Erythroblast (primary cell): ENCODE results near the gene PTPRN2.

Experiments
- GATA1 ChIP-seq: IDR thresholded peaks from 2 replicates; pipeline ENCODE4 v1.6.1; 2011; ENCODE audit warnings: low read depth, mild to moderate bottlenecking, control low read depth, low read length, moderate library complexity
- POLR2A ChIP-seq: IDR thresholded peaks from 2 replicates; pipeline ENCODE4 v1.6.1; 2011; ENCODE audit warnings: mild to moderate bottlenecking, low read length

DNA sequence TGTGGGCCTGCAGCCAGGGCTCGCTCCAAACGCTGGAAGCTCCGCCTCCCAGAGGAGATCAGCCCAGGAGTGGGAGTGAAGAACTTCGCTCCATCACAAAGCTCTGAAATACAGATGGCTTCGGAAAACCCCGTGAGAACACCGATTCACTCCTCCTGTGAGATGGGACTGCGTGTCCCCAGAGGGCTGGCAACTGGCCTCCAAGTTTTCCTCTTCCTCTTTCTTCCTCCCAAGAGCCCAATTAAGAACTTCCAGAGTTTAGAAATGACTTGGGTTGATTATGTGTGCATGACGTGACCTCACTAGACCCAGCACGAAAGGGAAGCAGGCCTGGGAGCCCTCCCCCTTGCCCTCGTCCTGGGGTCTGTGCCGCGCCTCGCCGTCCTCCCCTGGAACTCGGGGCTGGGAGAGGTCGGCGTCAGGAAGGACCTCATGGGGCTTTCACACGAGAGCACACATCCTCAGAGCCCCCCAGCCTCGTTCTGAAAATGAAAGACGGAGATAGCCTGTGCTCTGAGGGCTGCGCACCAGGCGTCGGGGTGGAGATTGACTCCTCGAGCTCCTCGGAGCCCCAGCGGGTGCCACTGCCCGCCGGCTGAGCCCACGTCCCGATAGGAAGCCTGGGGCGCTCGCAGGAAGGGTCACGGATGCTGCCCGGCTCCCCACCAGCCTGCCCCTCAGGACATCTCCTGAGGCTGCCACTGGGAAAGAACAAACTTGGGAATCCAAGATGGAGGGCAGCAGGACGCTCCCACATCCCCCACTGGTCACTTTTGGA is 37.8 kb downstream of the PTPRN2 start:
- TF ChIP-seq POLR2A: no peak
- TF ChIP-seq GATA1: no peak
